ENCODE measurements around the gene NFILZ. TPM values are rescaled to one million over a fixed set of nuclear protein-coding genes. Genes with fewer than 3 reads are reported as not detected.
"Not testable (repeated sequence)": the region's sequence is repeated elsewhere in the genome, so short reads cannot be mapped to it uniquely, and the experiment has no call there.

The NFILZ gene
- total RNA-seq, 1 donor from 2014 or later, result not detected

DNA sequence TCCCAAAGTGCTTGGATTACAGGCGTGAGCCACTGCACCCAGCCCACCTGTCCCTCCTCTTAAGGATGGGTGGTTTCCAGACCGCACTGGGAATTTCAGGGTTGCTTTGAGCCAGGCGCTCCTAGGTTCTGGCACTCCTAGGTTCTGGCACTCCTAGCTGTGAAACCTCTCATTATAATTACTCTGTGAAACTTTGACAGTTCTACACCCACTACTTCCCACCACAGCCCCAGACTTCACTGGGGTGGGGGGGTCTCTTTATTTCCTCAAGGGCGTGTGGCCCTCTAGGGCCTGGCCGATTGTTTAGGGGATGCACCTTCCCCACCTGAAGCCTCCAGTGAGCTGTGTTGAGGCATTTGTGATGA, 17.6 kb upstream of the NFILZ start:
- H3K27ac Mint-ChIP-seq, result no peak overlapping the region
- peaks cover 22% of the 10 kb centered on the region for H3K4me1 Mint-ChIP-seq (ENCODE audit: unreplicated experiment)
- no peaks in the 10 kb centered on the region for H3K36me3 Mint-ChIP-seq
- H3K9me3 Mint-ChIP-seq, result no peaks in the 10 kb centered on the region
- TF ChIP-seq, protein P1, sequence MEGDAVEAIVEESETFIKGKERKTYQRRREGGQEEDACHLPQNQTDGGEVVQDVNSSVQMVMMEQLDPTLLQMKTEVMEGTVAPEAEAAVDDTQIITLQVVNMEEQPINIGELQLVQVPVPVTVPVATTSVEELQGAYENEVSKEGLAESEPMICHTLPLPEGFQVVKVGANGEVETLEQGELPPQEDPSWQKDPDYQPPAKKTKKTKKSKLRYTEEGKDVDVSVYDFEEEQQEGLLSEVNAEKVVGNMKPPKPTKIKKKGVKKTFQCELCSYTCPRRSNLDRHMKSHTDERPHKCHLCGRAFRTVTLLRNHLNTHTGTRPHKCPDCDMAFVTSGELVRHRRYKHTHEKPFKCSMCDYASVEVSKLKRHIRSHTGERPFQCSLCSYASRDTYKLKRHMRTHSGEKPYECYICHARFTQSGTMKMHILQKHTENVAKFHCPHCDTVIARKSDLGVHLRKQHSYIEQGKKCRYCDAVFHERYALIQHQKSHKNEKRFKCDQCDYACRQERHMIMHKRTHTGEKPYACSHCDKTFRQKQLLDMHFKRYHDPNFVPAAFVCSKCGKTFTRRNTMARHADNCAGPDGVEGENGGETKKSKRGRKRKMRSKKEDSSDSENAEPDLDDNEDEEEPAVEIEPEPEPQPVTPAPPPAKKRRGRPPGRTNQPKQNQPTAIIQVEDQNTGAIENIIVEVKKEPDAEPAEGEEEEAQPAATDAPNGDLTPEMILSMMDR (conservative IDR thresholded peaks at IDR 0.05), result no peak
- H3K27me3 Mint-ChIP-seq, result peaks cover 15% of the 10 kb centered on the region
- H3K4me3 Mint-ChIP-seq, result peak overlapping the region; percentile 75
- no peak for DNase-seq (ENCODE audit: extremely low spot score, unreplicated experiment)

DNA sequence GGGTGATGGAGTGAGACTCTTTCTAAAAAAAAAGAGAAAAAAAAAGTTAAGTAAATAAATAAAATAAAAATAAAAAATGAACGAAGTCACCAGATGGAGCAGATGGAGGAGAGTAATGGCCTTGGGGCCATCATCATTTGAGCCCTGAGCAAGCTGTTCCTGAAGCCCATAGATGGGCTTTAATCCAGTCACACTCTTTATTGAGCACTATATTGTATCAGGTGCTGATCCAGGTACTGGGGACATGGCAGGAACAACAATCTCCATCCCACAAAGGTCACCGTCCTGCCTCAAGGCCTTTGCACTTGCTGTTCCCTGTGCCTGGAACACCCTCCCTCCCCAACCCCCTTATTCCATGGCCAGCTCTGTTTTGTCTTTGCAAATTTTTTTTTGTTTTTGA, 16.0 kb upstream of the NFILZ start:
- no peak for DNase-seq (ENCODE audit: extremely low spot score, unreplicated experiment)
- Mint-ChIP-seq H3K36me3 (no peaks in the 10 kb centered on the region), H3K9me3 (no peaks in the 10 kb centered on the region), H3K4me3 (no peak overlapping the region), H3K4me1 (ENCODE audit: unreplicated experiment) (peaks cover 11% of the 10 kb centered on the region), H3K27ac (no peak overlapping the region), H3K27me3 (peaks cover 15% of the 10 kb centered on the region)
- TF ChIP-seq, protein P1 (conservative IDR thresholded peaks at IDR 0.05), result no peak

DNA sequence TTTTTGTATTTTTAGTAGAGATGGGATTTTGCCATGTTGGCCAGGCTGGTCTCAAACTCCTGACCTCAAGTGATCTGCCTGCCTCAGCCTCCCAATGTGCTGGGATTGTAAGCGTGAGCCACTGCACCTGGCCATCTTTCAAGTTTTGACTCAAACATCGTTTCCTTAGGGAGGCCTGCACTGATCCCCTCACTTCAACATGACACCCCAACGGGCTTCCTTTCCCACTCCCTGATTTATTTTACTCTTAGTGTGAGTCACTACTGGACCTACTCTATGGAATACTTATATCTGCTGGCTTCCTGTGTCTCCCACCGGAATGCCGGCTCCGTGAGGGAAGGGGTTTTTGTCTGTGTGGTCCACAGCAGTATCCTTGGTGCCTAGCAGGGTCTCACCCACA, 15.4 kb upstream of the NFILZ start:
- peaks cover 7% of the 10 kb centered on the region for H3K4me1 Mint-ChIP-seq (ENCODE audit: unreplicated experiment)

DNA sequence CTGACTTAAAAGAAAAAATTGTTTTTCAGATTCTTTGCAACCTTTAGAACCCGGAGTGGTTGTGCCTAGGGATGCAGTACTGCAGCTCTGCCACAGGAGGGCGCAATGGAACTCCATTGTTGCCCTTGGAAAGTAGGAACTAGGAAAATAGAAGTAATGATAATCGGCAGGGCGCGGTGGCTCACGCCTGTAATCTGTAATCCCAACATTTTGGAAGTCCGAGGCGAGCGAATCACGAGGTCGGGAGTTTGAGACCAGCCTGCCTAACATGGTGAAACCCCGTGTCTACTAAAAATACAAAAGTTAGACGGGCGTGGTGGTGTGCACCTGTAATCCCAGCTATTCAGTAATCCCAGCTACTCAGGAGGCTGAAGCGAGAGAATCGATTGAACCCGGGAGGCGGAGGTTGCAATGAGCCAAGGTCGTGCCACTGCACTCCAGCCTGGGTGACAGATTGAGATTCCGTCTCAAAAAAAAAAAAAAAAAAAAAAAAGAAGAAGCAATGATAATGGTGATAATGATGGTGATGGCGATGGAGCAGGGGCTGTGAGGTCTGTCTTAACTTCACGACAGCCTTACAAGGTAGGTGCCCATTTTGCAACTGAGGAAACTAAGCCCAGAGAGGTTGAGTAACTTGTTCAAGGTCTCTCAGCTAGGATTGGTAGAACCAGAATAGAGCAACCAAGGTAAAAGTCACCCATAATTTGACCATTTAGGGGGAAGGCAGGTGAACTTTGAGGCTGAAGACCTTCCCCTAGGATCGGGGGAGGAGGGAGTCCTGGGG, 14.4 kb upstream of the NFILZ start:
- Mint-ChIP-seq H3K4me3 (no peak overlapping the region), H3K36me3 (no peaks in the 10 kb centered on the region), H3K4me1 (ENCODE audit: unreplicated experiment) (peaks cover 5% of the 10 kb centered on the region), H3K9me3 (no peaks in the 10 kb centered on the region), H3K27ac (no peak overlapping the region), H3K27me3 (peaks cover 12% of the 10 kb centered on the region)
- no peak for DNase-seq (ENCODE audit: extremely low spot score, unreplicated experiment)
- TF ChIP-seq, protein P1 (conservative IDR thresholded peaks at IDR 0.05), result peak; percentile 95

More for the DNA sequence above, 15.4 kb upstream of the NFILZ start:
- Mint-ChIP-seq H3K4me3 (no peak overlapping the region), H3K27me3 (peaks cover 11% of the 10 kb centered on the region), H3K36me3 (no peaks in the 10 kb centered on the region), H3K27ac (peak overlapping the region; percentile 40), H3K9me3 (no peaks in the 10 kb centered on the region)
- TF ChIP-seq, protein P1 (conservative IDR thresholded peaks at IDR 0.05), result no peak
- no peak for DNase-seq (ENCODE audit: extremely low spot score, unreplicated experiment)

DNA sequence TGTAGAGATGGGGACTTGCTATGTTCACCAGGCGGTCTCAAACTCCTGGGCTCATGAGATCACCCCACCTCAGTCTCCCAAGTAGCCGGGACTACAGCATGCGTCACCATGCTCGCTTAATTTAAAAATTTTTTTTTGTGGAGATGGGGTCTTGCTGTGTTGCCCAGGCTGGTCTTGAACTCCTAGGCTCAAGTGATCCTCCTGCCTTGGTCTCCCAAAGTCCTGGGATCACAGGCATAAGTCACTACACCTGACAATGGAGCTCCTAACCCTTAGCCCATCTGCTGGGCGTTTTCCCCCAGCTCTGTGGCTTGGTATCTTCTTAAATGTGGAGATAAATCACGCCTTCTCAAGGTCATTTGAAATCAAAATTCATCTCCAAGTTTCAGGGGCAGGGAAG, 13.6 kb upstream of the NFILZ start:
- no peak for DNase-seq (ENCODE audit: extremely low spot score, unreplicated experiment)
- TF ChIP-seq, protein P1 (conservative IDR thresholded peaks at IDR 0.05), result no peak
- peaks cover 5% of the 10 kb centered on the region for H3K4me1 Mint-ChIP-seq (ENCODE audit: unreplicated experiment)
- no peaks in the 10 kb centered on the region for H3K9me3 Mint-ChIP-seq
- no peak overlapping the region for H3K4me3 Mint-ChIP-seq
- H3K27me3 Mint-ChIP-seq, result peaks cover 12% of the 10 kb centered on the region
- H3K36me3 Mint-ChIP-seq, result no peaks in the 10 kb centered on the region
- H3K27ac Mint-ChIP-seq, result no peak overlapping the region

DNA sequence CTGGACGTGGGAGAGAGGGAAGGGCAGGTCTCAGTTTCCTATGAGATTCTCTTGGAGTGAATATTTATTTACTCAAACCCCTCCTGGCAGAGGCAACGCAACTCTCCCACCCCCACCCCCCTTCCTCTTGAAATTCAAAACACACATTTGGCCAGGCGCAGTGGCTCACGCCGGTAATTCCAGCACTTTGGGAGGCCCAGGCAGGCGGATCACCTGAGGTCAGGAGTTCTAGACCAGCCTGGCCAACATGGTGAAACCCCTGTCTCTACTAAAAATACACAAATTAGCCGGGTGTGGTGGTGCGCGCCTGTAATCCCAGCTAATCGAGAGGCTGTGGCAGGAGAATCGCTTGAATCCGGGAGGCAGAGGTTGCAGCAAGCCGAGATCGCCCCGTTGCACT, 13.1 kb upstream of the NFILZ start:
- not testable (repeated sequence) for H3K36me3 Mint-ChIP-seq; H3K4me1 Mint-ChIP-seq (ENCODE audit: unreplicated experiment); H3K27ac Mint-ChIP-seq; H3K9me3 Mint-ChIP-seq; H3K4me3 Mint-ChIP-seq; DNase-seq (ENCODE audit: extremely low spot score, unreplicated experiment)
- H3K27me3 Mint-ChIP-seq, result peaks cover 12% of the 10 kb centered on the region
